Thyroid gland (tissue), 4 donors: ENCODE results near the gene ZNF391. TPM values are rescaled to one million over a fixed set of nuclear protein-coding genes. Genes with fewer than 3 reads are reported as not detected.

Source experiments
- DNase-seq, 2 donors: peaks; one replicate each; pipeline ENCODE4 v3.0.0-alpha.2; 2019
- H3K27ac ChIP-seq, 3 donors: fragments of 200-600 bp; sonication (generic); 1 replicate in 2 of 3; 2 replicates in 1 of 3; pipeline ENCODE4 v1.5.1; 2016 to 2019; ENCODE audit warnings: mild to moderate bottlenecking in 1 of 3, moderate library complexity in 1 of 3
- H3K27me3 ChIP-seq: fragments of 200-600 bp; sonication (generic); one replicate; pipeline ENCODE4 v1.5.1; 2019
- H3K36me3 ChIP-seq, 2 donors: fragments of 200-600 bp; sonication (generic); one replicate each; pipeline ENCODE4 v1.5.1; 2016 to 2019
- H3K4me1 ChIP-seq, 2 donors: fragments of 200-600 bp; sonication (generic); one replicate each; pipeline ENCODE4 v1.5.1; 2017 to 2019
- H3K4me3 ChIP-seq, 3 donors: fragments of 200-600 bp; sonication (generic); replicated peaks in 1 of 3; 1 replicate in 2 of 3; 2 replicates in 1 of 3; pipeline ENCODE4 v1.5.1; 2016; ENCODE audit warnings: mild to moderate bottlenecking in 1 of 3
- H3K9me3 ChIP-seq: fragments of 200-600 bp; sonication (generic); one replicate; pipeline ENCODE4 v1.5.1; 2017
- POLR2A ChIP-seq, 2 donors: fragments of 450-650 bp; IDR thresholded peaks; one replicate each; pipeline ENCODE4 v1.6.1; 2017; ENCODE audit warnings: antibody characterized with exemption in 2 of 2, mild to moderate bottlenecking in 2 of 2, moderate library complexity in 1 of 2
- WGBS, 2 donors: methylation state at CpG; one replicate each; pipeline ENCODE4 v1.1.5; 2017; 5-methylcytosine and 5-hydroxymethylcytosine counted together
- intact Hi-C: fragments of 100-400 bp; cut with DNase I; formaldehyde crosslinking; loops from one replicate; pipeline ENCODE4 v1.15.1; 2023
- total RNA-seq, 4 donors: library from RNA; depleted of rRNA; stranded (reverse); fragments of >200 nt; gene quantifications; one replicate each; pipeline ENCODE4 v1.2.3, GENCODE V29; 2016
- TF ChIP-seq, protein P1 (sequence below), 6 experiments: fragments of 200-600 bp in 3 of 6; fragments of 450-650 bp in 3 of 6; sonication (generic) in 3 of 6; IDR thresholded peaks; one replicate each; pipeline ENCODE4 v1.5.1; 2016 to 2019; ENCODE audit warnings: antibody characterized with exemption in 6 of 6, mild to moderate bottlenecking in 2 of 6, inconsistent platforms in 1 of 6, moderate library complexity in 1 of 6

The ZNF391 gene
- total RNA-seq, 4 donors from 2014 or later = 5.7 to 11.0 (median 6.8) TPM

DNA sequence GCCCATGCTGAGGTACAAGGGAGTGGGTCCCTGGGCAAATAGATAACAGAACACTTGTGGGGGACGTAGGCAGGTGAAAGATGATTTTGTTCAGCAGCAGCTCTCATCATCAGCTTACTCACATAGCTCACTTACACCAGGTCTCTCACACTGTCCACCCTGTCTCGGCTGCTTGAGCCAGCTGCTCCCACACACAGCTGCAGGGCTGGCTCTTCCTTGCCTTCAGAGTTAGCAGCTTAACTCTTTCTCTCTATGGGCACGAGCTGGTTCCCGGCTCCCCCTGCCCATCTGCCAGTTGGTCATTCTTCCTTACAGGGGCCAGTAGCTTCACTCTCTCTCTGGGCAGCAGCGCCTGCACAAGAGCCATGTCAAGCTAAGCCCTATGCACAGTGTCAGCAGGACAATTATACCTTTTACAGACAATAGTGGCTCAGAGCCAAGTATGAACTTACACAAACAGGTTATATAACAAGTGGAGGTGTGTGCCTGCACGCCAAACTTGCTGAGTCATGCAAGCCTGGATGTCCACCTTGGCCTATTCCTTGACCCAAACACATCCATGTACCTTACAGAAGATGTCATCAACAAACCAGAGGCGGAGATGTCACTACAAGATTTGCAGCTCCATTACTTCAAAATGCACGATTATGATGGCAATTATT is 18.7 kb downstream of the ZNF391 start:
- Histone ChIP-seq H3K36me3 (no peaks in the 10 kb centered on the region), H3K27me3 (no peaks in the 10 kb centered on the region), H3K4me1 (no peaks in the 10 kb centered on the region), H3K27ac (no peak overlapping the region), H3K9me3 (no peaks in the 10 kb centered on the region), H3K4me3 (no peak overlapping the region)
- WGBS, 2 donors = 74 to 79% methylated on average over 8 of the region's 8 CpGs
- TF ChIP-seq, protein P1, sequence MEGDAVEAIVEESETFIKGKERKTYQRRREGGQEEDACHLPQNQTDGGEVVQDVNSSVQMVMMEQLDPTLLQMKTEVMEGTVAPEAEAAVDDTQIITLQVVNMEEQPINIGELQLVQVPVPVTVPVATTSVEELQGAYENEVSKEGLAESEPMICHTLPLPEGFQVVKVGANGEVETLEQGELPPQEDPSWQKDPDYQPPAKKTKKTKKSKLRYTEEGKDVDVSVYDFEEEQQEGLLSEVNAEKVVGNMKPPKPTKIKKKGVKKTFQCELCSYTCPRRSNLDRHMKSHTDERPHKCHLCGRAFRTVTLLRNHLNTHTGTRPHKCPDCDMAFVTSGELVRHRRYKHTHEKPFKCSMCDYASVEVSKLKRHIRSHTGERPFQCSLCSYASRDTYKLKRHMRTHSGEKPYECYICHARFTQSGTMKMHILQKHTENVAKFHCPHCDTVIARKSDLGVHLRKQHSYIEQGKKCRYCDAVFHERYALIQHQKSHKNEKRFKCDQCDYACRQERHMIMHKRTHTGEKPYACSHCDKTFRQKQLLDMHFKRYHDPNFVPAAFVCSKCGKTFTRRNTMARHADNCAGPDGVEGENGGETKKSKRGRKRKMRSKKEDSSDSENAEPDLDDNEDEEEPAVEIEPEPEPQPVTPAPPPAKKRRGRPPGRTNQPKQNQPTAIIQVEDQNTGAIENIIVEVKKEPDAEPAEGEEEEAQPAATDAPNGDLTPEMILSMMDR (IDR thresholded peaks at IDR 0.05) = no peak
- no peak for TF ChIP-seq POLR2A (IDR thresholded peaks at IDR 0.05)
- intact Hi-C loops = no loop called here
- no peak for DNase-seq

DNA sequence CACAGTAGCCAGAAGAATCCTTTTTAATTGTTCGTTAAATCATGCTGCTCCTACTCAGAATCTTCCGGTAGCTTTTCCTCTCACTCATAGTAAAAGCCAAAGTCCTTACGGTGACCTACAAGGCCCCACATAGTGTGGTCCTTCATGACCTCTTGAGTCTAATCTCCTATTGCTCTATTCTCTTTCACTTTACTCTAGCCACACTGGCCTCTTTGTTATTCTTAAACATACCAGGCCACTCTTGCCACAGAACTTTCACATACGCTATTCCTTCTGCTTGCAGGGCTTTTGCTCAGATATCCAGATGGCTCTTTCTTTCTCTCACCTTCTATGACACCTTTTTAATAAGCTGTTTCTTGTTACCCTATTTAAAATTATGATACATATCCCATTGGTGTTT is 25.7 kb downstream of the ZNF391 start:
- Histone ChIP-seq H3K36me3 (no peaks in the 10 kb centered on the region), H3K27me3 (no peaks in the 10 kb centered on the region), H3K4me1 (no peaks in the 10 kb centered on the region), H3K9me3 (no peaks in the 10 kb centered on the region), H3K4me3 (no peak overlapping the region), H3K27ac (no peak overlapping the region)
- DNase-seq = no peak
- WGBS, 2 donors = 68 to 75% methylated on average over 4 of the region's 4 CpGs
- no peak for TF ChIP-seq POLR2A (IDR thresholded peaks at IDR 0.05)
- TF ChIP-seq, protein P1 (IDR thresholded peaks at IDR 0.05) = no peak
- intact Hi-C loops = no loop called here

DNA sequence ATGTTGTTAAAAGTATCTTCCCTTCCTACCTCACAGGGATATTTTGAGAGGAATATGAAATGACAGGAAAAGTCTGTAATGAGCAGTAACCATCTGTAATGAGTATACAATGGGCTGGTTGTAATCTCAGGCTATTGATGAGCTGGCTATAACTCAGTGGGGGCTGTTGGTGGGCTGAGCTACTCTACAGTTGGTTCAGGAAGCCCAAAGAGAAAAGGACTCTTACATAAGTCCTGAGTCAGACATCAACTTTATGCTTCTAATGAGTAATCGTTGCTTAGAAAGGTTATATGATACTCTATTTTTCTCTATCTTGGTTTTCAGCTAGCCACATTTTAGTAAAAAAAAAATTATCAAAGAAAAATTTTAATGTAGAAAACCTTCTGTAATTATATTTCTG is 26.4 kb downstream of the ZNF391 start:
- intact Hi-C loops = no loop called here
- H3K4me3 ChIP-seq = no peak overlapping the region
- H3K36me3 ChIP-seq = no peaks in the 10 kb centered on the region
- TF ChIP-seq, protein P1 (IDR thresholded peaks at IDR 0.05) = no peak
- no peak for TF ChIP-seq POLR2A (IDR thresholded peaks at IDR 0.05)
- H3K9me3 ChIP-seq = no peaks in the 10 kb centered on the region
- no peaks in the 10 kb centered on the region for H3K4me1 ChIP-seq
- H3K27ac ChIP-seq = no peak overlapping the region
- H3K27me3 ChIP-seq = no peaks in the 10 kb centered on the region
- 88 to 96% methylated on average over 1 of the region's 1 CpG for WGBS, 2 donors
- no peak for DNase-seq

DNA sequence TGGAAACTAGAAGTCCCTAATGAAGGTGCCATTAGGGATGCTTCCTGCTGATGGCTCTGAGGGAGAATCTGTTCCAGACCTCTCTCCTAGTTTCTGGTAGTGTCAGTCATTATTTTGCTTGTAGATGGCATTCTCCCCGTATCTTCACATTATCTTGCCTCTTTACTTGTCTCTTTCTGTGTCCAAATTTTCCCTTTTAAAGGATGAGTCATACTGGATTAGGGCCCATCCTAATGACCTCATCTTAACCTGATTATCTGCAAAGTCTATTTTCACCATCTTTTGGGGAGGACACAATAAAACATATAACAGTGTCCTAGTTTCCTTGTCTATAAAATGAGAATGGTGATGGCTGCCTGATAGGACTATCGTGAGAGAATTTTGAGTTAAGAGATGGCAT is 27.3 kb downstream of the ZNF391 start:
- 80 to 95% methylated on average over 2 of the region's 2 CpGs for WGBS, 2 donors
- Histone ChIP-seq H3K9me3 (no peaks in the 10 kb centered on the region), H3K27me3 (no peaks in the 10 kb centered on the region), H3K36me3 (no peaks in the 10 kb centered on the region), H3K4me3 (no peak overlapping the region), H3K4me1 (no peaks in the 10 kb centered on the region), H3K27ac (no peak overlapping the region)
- DNase-seq = no peak
- TF ChIP-seq, protein P1 (IDR thresholded peaks at IDR 0.05) = no peak
- no peak for TF ChIP-seq POLR2A (IDR thresholded peaks at IDR 0.05)
- intact Hi-C loops = no loop called here

DNA sequence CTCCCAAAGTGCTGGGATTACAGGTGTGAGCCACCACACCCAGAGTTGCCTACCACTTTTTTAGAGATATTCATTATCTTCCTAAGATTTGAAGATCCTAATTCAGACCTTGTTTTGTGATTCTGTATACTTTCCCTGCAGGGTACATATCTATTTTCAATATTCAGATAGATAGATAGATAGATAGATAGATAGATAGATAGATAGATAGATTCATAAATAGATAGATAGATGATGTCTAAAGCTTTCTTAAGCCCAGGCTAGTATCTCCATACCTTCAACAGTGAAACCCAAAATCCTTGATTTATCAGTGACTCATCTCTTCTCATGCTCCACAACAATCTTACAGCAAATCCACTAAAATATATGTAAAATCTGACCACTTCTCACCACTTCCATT is 30.8 kb downstream of the ZNF391 start:
- H3K4me3 ChIP-seq = no peak overlapping the region
- intact Hi-C loops = no loop called here
- H3K27me3 ChIP-seq = no peaks in the 10 kb centered on the region

More for the DNA sequence above, 30.8 kb downstream of the ZNF391 start:
- Histone ChIP-seq H3K9me3 (no peaks in the 10 kb centered on the region), H3K4me1 (no peaks in the 10 kb centered on the region), H3K27ac (no peak overlapping the region), H3K36me3 (no peaks in the 10 kb centered on the region)
- TF ChIP-seq, protein P1 (IDR thresholded peaks at IDR 0.05) = no peak
- no peak for TF ChIP-seq POLR2A (IDR thresholded peaks at IDR 0.05)
- DNase-seq = no peak
